ENCODE measurements around the gene DNASE1. TPM values are rescaled to one million over a fixed set of nuclear protein-coding genes. Genes with fewer than 3 reads are reported as not detected.

Gene DNASE1
- total and polyA plus RNA-seq, 9 of the 15 experiments (the other 6 are each of a cell fraction or from before 2014, with no cell fraction given): 0.53 to 10.1 (median 5.9) TPM

- ATAC-seq: no peak
- peaks cover 7% of the 10 kb centered on the region; the same call in 2 of the 3 replicates for H3K36me3 ChIP-seq (ENCODE audit: control insufficient read depth, insufficient read depth, low read length)
- H4K20me1 ChIP-seq (replicated peaks; ENCODE audit: control insufficient read depth, insufficient read depth, low read length): no peaks in the 10 kb centered on the region
- no peaks in the 10 kb centered on the region for H3K27me3 ChIP-seq (ENCODE audit: control insufficient read depth in 2 of 2, insufficient read depth in 2 of 2, low read length in 2 of 2)
- intact Hi-C loops (cut with micrococcal nuclease) (no loop called here), in situ Hi-C loops (cut with MboI) (no loop called here)
- WGBS (ENCODE audit: insufficient coverage, low coverage, missing lambda C conversion rate): 72% methylated on average over 2 of the region's 2 CpGs
- H2AFZ ChIP-seq (ENCODE audit: low read depth, low read length): no peak overlapping the region
- no peak overlapping the region for H3K9ac ChIP-seq (ENCODE audit: insufficient read depth in 1 of 2, low read depth in 2 of 2, low read length in 2 of 2)
- no peak overlapping the region for H3K4me3 ChIP-seq
- H3K9me3 ChIP-seq (replicated peaks; ENCODE audit: control insufficient read depth, insufficient read depth, low read depth, low read length): no peaks in the 10 kb centered on the region
- H3K27ac ChIP-seq (ENCODE audit: extremely low read depth, low read depth, low read length): no peak overlapping the region
- BruUV-seq (replicated peaks): no TSS peak
- TF ChIP-seq L3MBTL2 (IDR thresholded peaks at IDR 0.05): no peak
- TF ChIP-seq SMARCA5 (IDR thresholded peaks at IDR 0.05): no peak
- no peak for TF ChIP-seq ATF6 (CRISPR knock-in tag; IDR thresholded peaks at IDR 0.05)
- no peak for TF ChIP-seq ATF3 (IDR thresholded peaks at IDR 0.05)
- TF ChIP-seq ATF3 (CRISPR knock-in tag; conservative IDR thresholded peaks at IDR 0.05): no peak
- TF ChIP-seq SETDB1 (IDR thresholded peaks at IDR 0.05; ENCODE audit: low read length): no peak
- DNase-seq (ENCODE audit: extremely low read depth in 1 of 4, low spot score in 3 of 4): no peak
- peaks cover 23% of the 10 kb centered on the region for H3K79me2 ChIP-seq (ENCODE audit: control insufficient read depth, insufficient read depth, low read length)
- POLR2A ChIA-PET: interaction anchor here (0.6 to 1.3 kb wide), 2 partner anchors 11 to 29 kb away, joined by 3 to 4 read pairs; no protein-coding TSS in a partner anchor
- no peaks in the 10 kb centered on the region for H3K9me1 ChIP-seq (ENCODE audit: control insufficient read depth, insufficient read depth, low read length)
- FAIRE-seq: no peak
- CTCF ChIA-PET (ENCODE audit: low intra/inter-chr PET ratio): no interaction called here
- peaks cover 10 to 21% of the 10 kb centered on the region in 2 experiments; a peak in 4 of 5 replicates for H3K4me1 ChIP-seq (replicated peaks in 1 of 2; ENCODE audit: control insufficient read depth in 2 of 2, insufficient read depth in 2 of 2, low read length in 2 of 2)
- no peak overlapping the region for H3K4me2 ChIP-seq (ENCODE audit: insufficient read depth, low read length)
These were observed 46.9 kb upstream of the DNASE1 start for GRCh38 chr16:3607634-3608033.
